Tongue (tissue), 2 donors: ENCODE data around the gene ABCD4. TPM values are rescaled to one million over a fixed set of nuclear protein-coding genes. Genes with fewer than 3 reads are reported as not detected.
"Not testable (repeated sequence)": the region's sequence is repeated elsewhere in the genome, so short reads cannot be mapped to it uniquely, and the experiment has no call there.

ENCODE experiments used
- DNase-seq: peaks from one replicate; pipeline ENCODE4 v3.0.0-alpha.2; 2015
- total RNA-seq: library from RNA; depleted of rRNA; stranded (reverse); fragments of >200 nt; gene quantifications from one replicate; pipeline ENCODE4 v1.2.3, GENCODE V29; 2014

The ABCD4 gene
- total RNA-seq, 1 donor from 2014 or later: 29.0 TPM

DNA sequence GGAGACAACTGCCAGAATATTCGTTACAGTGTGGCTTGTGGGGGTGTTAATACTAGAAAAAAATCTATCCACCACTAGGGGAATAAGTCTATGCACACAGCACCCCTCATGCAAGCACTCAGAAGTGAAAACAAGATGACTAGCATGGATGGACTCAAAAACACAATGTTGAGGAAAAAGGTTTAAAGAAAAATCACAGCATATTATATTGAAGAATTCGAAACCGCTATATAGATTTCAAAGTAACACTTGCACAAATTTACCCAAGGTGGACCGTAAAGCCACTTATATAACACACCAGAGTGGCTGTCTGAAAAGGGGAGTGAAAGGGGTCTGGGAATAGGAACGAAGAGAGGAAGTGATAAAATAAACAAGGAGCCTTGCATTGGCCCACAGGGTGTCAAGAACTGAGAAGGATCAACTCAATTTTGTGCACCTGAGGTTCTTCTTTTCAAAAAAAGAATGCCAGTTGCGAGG lies 544 bp downstream of the ABCD4 start:
- DNase-seq: peak; percentile 51

- no peak for DNase-seq
Measured at GRCh38 chr14:74301594-74302151, 1.1 kb downstream of the ABCD4 start.

- DNase-seq: no peak
Measured at GRCh38 chr14:74299061-74299545, 3.6 kb downstream of the ABCD4 start.

DNA sequence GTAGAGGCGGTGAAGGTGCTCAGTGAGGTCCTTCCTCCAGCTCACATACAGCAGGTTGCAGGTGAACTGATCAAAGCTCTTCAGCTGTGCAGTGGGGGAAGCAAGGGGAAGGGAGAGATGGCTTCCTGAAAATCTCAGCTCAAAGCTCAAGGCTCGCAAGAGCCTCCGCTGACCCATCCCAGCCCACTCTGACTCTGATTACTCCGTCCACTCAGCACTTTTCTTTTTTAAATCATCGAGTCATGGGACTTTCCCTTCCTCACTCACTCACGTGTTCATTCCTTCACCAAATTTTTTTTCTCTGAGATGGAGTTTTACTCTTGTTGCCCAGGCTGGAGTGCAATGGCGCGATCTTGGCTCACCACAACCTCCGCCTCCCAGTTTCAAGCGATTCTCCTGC lies 4.7 kb downstream of the ABCD4 start:
- DNase-seq: no peak

DNA sequence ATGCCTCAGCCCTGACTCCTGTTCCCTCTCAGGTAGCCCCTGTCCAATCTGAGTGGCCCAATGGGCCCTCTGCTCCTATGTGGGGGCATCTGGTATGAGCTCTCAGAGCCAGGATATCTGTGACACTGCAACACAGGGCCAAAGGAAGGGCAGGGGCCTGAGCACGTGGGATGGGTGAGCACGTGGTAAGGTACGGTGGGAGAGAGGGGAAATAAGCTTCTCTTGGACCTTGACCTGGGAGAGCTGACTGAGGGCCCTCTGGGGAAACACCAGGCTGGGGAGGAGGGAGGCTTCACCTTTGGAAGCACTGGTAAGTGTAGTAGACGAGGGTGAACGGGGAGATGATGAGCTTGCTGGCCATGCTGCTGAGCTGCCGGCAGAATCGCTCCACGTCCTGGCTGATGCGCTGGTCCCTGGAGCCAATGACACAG lies 6.7 kb downstream of the ABCD4 start:
- no peak for DNase-seq

- no peak for DNase-seq
Measured at GRCh38 chr14:74293606-74294005, 9.1 kb downstream of the ABCD4 start.

GRCh38 chr14:74292061-74292460 lies 10.7 kb downstream of the ABCD4 start:
- DNase-seq: no peak

DNA sequence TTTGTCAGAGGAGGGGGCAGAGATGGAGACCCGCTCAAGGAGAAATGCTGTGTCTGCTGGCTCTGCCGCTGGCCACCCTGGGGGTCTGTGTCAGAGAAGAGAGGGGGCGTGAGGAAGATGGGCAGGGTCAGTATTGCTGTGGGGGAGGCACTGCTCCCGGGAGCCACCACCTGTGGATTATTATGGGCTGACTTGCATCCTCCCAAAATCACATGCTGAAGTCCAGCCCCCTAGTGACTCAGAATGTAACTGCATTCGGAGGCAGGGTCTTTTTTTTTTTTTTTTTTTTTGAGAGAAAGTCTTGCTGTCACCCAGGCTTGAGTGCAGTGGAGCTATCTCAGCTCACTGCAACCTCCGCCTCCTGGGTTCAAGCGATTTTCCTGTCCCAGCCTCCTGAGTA lies 12.3 kb downstream of the ABCD4 start:
- no peak for DNase-seq

DNA sequence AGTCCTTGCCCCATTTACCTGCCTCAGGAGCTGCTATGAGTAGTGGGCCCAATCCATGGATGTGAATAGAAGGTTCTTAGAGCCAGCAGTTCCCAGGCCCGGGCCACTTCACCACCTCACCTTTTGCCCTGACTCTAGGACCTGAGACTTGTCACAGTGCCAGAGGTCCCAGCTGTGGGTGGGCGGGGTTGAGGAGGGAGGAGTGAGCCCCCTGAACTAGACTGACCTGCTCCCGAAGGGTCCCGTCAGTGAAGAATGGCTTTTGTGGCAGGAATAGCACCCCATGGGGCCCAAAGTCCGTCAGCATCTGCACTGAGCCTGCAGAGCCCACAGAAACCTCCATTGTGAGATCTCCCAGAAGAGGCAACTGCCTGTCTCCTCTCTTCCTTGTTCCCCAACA lies 12.9 kb downstream of the ABCD4 start:
- no peak for DNase-seq

DNA sequence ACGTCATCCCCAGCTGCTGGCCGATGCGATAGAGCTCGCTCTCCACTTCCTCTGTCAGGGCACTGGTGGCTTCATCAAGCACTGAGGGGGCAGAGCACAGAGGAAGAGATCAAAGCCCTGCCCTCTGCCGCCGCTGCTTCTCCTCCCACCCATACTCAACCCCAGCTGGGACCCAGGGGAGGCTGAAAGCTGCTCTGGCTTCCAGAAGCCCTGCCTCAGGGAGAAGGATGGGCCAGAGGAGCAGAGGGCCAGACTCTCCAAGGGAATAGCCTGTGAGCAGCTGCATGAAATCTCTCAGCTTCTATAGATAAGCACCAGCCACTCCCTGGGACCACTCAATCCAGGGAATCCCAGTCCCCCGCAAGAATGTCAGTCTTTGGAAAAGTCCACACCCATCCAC lies 16.0 kb downstream of the ABCD4 start:
- DNase-seq: peak; percentile 17

DNA sequence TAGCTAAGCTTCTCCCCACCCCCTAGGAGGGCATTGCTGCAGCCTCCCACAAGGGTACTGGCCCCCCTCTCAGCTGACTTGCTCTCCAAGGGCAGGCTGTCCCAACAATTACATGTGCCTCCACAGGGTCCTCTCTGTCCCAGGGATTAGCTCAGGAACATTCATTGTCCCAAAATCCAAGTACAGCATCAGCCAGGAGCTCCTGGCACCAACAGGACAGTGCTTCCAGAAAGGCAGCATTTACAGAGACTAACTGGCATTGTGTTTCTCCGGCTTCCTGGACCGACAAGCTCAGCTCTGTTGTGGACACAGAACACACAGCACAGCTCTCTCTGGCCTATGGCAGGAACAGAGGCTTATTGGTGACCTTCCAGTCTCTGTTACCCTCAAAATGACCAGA lies 21.7 kb downstream of the ABCD4 start:
- DNase-seq: no peak

DNA sequence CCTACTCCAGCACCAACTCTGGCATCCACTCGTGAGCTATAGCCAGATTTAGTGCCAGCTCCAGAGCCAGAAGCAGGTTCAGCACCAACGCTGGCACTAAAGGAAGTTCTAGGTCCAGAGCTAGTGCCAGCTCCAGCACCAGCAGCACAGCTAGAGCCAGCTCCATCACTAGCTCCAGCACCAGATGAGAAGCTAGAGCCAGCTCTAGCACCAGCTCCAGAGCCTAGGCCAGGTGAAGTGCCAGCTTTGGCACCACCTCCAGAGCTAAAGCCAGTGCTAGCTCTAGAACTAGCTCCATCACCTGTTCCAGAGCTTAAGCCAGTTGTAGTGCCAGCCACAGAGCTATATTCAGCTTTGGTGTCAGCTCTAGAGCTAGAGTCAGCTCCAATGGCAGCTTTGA lies 24.7 kb downstream of the ABCD4 start:
- no peak for DNase-seq

- DNase-seq: peak; percentile 16
Measured at GRCh38 chr14:74275241-74275841, 27.4 kb downstream of the ABCD4 start.

GRCh38 chr14:74271365-74271764 lies 31.4 kb downstream of the ABCD4 start:
- no peak for DNase-seq

- DNase-seq: not testable (repeated sequence)
Measured at GRCh38 chr14:74270382-74271177, 32.2 kb downstream of the ABCD4 start.

- no peak for DNase-seq
Measured at GRCh38 chr14:74267588-74267987, 35.1 kb downstream of the ABCD4 start.

DNA sequence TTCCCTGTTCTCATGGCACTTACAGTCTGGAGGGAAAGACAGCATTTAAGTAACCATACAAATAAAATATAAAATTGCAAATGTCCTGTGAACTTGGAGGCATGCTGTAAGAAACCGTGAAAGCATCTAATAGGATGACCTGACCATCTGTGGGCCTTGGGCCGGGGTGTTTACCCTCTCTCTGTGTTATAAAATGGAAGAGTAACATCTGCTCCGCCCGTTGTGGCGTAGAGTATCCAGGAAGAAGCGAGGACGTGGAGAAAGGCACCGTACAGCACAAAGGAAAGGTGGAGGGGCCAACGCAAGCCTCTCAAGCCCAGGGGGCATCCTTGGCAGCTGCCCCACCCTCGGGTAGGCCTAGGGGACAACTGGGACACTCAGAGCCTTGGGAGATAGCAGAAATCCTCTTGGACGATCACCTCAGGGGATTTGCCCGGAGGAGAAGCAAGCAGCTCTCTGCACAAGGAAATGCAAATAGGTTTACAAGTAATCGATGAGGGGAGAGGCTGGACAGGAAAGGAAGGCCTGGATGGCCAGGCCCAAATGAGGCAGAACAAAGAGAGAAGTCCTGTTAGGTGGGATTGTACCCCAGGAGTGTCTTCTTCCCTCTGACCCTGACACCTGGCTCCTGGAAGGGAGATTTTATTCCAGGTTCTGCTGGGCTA lies 37.3 kb downstream of the ABCD4 start:
- no peak for DNase-seq

DNA sequence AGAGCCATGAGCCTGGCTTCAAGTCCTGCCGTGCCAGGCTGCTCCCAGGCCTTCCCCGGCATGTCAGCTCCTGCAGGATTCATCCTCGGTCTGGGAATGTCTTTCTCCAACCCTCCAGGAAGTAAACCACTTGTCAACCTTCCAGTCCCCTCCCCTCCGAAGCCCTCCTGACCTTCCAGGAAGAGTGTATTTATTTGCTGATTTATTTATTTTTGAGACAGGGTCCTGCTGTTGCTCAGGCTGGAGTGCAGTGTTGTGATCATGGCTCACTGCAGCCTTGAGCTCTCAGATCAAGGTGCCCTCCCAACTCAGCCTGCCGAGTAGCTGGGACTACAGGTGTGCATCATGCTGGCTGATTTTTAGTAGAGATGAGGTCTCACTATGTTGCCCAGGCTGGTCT lies 38.8 kb downstream of the ABCD4 start:
- no peak for DNase-seq

GRCh38 chr14:74263181-74263580 lies 39.6 kb downstream of the ABCD4 start:
- no peak for DNase-seq

DNA sequence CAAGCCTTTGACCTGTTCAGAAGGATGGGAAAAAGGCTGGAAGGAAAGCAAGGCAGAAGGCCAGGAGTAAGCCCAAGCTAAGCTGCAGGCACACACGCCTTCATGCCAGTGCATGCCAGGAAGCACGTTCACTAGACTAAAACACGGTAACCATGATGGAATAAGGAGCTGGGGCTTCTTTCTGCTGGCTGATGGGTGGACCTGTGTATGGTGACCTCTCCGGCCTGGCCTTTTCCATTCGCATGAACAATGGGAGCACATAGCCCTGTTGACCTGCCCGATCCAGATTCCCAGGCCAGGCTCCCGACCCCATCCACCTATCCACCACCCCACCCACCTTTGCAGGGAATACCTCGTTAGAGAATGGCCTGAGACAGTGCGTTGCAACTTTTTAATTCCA lies 40.7 kb downstream of the ABCD4 start:
- DNase-seq: no peak

GRCh38 chr14:74261288-74261687 lies 41.4 kb downstream of the ABCD4 start:
- no peak for DNase-seq

GRCh38 chr14:74260525-74261233 lies 42.1 kb downstream of the ABCD4 start:
- no peak for DNase-seq
